ENCODE measurements around the gene TIAM2.

The TIAM2 gene

GRCh38 chr6:155033021-155033791 is 38.1 kb downstream of the TIAM2 start:
- DNase-seq (no peak), ATAC-seq (ENCODE audit: insufficient read depth, low read depth) (no peak)
- no peak overlapping the region for H3K9ac ChIP-seq (ENCODE audit: low read depth, low read length)
- no peaks in the 10 kb centered on the region for H3K9me3 ChIP-seq (ENCODE audit: insufficient read depth, low read length, severe bottlenecking)
- no peaks in the 10 kb centered on the region for H3K36me3 ChIP-seq (ENCODE audit: insufficient read depth, low read length)
- H3K79me2 ChIP-seq (ENCODE audit: insufficient read depth, low read length): no peaks in the 10 kb centered on the region
- H3K4me3 ChIP-seq (ENCODE audit: low read depth in 1 of 2, low read length in 2 of 2): no peak overlapping the region
- H3K4me1 ChIP-seq (ENCODE audit: insufficient read depth, low read length): no peaks in the 10 kb centered on the region
- no peak overlapping the region for H2AFZ ChIP-seq (ENCODE audit: low read depth, low read length)
- H3K27ac ChIP-seq (ENCODE audit: low read length): no peak overlapping the region
- no peaks in the 10 kb centered on the region for H4K20me1 ChIP-seq (ENCODE audit: insufficient read depth, low read length)
- TF ChIP-seq EZH2 (IDR thresholded peaks at IDR 0.05; ENCODE audit: borderline replicate concordance, low read depth, low read length, severe bottlenecking) (no peak), CTCF (IDR thresholded peaks at IDR 0.05; ENCODE audit: borderline replicate concordance, extremely low read depth, low read length, poor library complexity, severe bottlenecking) (no peak)
- H3K4me2 ChIP-seq (ENCODE audit: insufficient read depth, low read length): no peak overlapping the region
- no peaks in the 10 kb centered on the region for H3K27me3 ChIP-seq (ENCODE audit: insufficient read depth, low read length, poor library complexity)

- no peak for DNase-seq
- H3K9ac ChIP-seq (ENCODE audit: low read depth, low read length): no peak overlapping the region
- TF ChIP-seq CTCF (IDR thresholded peaks at IDR 0.05; ENCODE audit: borderline replicate concordance, extremely low read depth, low read length, poor library complexity, severe bottlenecking) (no peak), EZH2 (IDR thresholded peaks at IDR 0.05; ENCODE audit: borderline replicate concordance, low read depth, low read length, severe bottlenecking) (no peak)
- no peaks in the 10 kb centered on the region for H3K9me3 ChIP-seq (ENCODE audit: insufficient read depth, low read length, severe bottlenecking)
- no peaks in the 10 kb centered on the region for H3K4me1 ChIP-seq (ENCODE audit: insufficient read depth, low read length)
- H3K4me2 ChIP-seq (ENCODE audit: insufficient read depth, low read length): no peak overlapping the region
- H3K27ac ChIP-seq (ENCODE audit: low read length): no peak overlapping the region
- no peaks in the 10 kb centered on the region for H3K27me3 ChIP-seq (ENCODE audit: insufficient read depth, low read length, poor library complexity)
- H3K4me3 ChIP-seq (ENCODE audit: low read depth in 1 of 2, low read length in 2 of 2): no peak overlapping the region
- no peaks in the 10 kb centered on the region for H4K20me1 ChIP-seq (ENCODE audit: insufficient read depth, low read length)
- H3K36me3 ChIP-seq (ENCODE audit: insufficient read depth, low read length): no peaks in the 10 kb centered on the region
- no peak overlapping the region for H2AFZ ChIP-seq (ENCODE audit: low read depth, low read length)
- no peaks in the 10 kb centered on the region for H3K79me2 ChIP-seq (ENCODE audit: insufficient read depth, low read length)
- no peak for ATAC-seq (ENCODE audit: insufficient read depth, low read depth)
These were observed 41.8 kb downstream of the TIAM2 start for GRCh38 chr6:155036907-155037306.

- H3K4me1 ChIP-seq (ENCODE audit: insufficient read depth, low read length): no peaks in the 10 kb centered on the region
- no peak overlapping the region for H2AFZ ChIP-seq (ENCODE audit: low read depth, low read length)
- no peak for TF ChIP-seq EZH2 (IDR thresholded peaks at IDR 0.05; ENCODE audit: borderline replicate concordance, low read depth, low read length, severe bottlenecking)
- no peak for TF ChIP-seq CTCF (IDR thresholded peaks at IDR 0.05; ENCODE audit: borderline replicate concordance, extremely low read depth, low read length, poor library complexity, severe bottlenecking)
- H3K4me2 ChIP-seq (ENCODE audit: insufficient read depth, low read length): no peak overlapping the region
- DNase-seq (no peak), ATAC-seq (ENCODE audit: insufficient read depth, low read depth) (no peak)
- H3K27me3 ChIP-seq (ENCODE audit: insufficient read depth, low read length, poor library complexity): no peaks in the 10 kb centered on the region
- no peak overlapping the region for H3K9ac ChIP-seq (ENCODE audit: low read depth, low read length)
- H3K27ac ChIP-seq (ENCODE audit: low read length): no peak overlapping the region
- no peaks in the 10 kb centered on the region for H3K79me2 ChIP-seq (ENCODE audit: insufficient read depth, low read length)
- no peaks in the 10 kb centered on the region for H3K36me3 ChIP-seq (ENCODE audit: insufficient read depth, low read length)
- no peak overlapping the region for H3K4me3 ChIP-seq (ENCODE audit: low read depth in 1 of 2, low read length in 2 of 2)
- no peaks in the 10 kb centered on the region for H3K9me3 ChIP-seq (ENCODE audit: insufficient read depth, low read length, severe bottlenecking)
- no peaks in the 10 kb centered on the region for H4K20me1 ChIP-seq (ENCODE audit: insufficient read depth, low read length)
These were observed 43.0 kb downstream of the TIAM2 start for GRCh38 chr6:155038104-155038503.

All from DND-41 (cell line).